LNCAP (cell line): Measurements from ENCODE around the gene PCDHGA11.

Experiments
- TF ChIP-seq, protein P1 (sequence below): fragments of 450-650 bp; IDR thresholded peaks from 2 replicates; pipeline ENCODE4 v1.5.1; 2017; ENCODE audit warnings: mild to moderate bottlenecking

The PCDHGA11 gene

DNA sequence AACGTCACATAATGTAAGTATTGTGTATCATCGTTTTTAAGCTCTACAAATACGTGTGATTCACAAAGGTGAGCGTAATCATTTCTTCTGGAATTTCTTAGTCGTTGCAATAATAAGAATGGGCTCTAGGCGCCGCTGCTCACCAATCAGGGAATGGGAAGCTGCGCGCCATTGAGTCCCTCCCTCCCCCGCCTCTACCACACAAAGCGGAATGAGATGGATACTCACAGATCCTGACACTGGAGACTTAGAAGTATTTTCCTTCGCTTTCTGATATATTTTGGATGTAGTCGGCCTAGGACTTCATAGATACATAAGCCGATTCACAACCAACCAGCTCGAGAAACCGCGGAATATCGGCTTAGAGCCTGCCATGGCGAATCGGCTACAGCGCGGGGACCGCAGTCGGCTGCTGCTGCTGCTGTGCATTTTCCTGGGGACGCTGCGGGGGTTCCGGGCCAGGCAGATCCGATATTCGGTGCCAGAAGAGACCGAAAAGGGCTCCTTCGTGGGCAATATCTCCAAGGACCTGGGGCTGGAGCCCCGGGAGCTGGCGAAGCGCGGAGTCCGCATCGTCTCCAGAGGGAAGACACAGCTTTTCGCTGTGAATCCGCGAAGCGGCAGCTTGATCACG is at the start of gene PCDHGA11:
PCDHGA11 (plus strand) TSS at position 197 of the 634 bp plus-strand sequence; CDS start at position 374, 177 bp downstream.
- TF ChIP-seq, protein P1, sequence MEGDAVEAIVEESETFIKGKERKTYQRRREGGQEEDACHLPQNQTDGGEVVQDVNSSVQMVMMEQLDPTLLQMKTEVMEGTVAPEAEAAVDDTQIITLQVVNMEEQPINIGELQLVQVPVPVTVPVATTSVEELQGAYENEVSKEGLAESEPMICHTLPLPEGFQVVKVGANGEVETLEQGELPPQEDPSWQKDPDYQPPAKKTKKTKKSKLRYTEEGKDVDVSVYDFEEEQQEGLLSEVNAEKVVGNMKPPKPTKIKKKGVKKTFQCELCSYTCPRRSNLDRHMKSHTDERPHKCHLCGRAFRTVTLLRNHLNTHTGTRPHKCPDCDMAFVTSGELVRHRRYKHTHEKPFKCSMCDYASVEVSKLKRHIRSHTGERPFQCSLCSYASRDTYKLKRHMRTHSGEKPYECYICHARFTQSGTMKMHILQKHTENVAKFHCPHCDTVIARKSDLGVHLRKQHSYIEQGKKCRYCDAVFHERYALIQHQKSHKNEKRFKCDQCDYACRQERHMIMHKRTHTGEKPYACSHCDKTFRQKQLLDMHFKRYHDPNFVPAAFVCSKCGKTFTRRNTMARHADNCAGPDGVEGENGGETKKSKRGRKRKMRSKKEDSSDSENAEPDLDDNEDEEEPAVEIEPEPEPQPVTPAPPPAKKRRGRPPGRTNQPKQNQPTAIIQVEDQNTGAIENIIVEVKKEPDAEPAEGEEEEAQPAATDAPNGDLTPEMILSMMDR, result peak; percentile 44

DNA sequence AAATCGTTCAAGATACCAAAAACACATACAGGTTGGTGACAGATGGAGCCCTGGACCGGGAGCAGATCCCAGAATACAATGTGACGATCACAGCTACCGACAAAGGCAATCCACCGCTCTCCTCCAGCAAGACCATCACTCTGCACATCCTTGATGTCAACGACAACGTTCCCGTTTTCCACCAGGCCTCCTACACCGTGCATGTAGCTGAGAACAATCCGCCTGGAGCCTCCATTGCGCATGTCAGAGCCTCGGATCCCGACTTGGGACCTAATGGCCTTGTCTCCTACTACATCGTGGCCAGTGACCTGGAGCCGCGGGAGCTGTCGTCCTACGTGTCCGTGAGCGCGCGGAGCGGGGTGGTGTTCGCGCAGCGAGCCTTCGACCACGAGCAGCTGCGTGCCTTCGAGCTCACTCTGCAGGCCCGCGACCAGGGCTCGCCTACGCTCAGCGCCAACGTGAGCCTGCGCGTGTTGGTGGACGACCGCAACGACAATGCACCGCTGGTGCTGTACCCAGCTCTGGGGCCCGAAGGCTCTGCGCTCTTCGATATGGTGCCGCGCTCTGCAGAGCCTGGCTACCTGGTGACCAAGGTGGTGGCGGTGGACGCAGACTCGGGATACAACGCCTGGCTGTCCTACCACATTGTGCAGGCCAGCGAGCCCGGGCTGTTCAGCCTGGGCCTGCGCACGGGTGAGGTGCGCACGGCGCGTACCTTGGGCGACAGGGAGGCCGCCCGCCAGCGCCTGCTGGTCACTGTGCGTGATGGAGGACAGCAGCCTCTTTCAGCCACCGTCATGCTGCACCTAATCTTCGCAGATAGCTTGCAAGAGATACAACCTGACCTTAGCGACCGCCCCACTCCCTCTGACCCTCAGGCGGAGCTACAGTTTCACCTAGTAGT is 49.0 kb upstream of the PCDHGA11 start:
- TF ChIP-seq, protein P1, result no peak

DNA sequence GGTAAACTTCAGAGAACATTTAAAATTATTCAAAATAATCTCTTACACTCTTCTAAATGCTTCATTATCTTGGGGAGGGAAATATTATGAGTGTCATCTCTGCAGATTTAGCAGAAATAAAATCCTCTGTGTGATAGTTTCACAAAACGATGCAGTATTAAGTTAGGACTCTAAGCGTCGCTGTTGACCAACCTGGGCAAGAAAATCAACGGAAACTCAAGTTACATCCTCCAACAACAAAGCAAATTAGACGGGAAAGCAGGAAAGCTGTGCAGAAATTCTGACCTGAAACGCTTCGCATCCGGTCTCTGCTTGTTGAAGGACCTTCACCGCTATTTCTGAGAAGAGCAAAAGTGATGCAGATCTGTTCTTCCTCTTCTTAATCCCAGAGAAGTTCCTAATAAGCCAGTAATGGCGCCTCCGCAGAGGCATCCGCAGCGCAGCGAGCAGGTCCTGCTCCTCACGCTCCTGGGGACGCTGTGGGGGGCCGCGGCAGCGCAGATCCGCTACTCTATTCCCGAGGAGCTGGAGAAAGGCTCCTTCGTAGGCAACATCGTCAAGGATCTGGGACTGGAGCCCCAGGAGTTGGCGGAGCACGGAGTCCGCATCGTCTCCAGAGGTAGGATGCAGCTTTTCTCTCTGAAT is 47.1 kb upstream of the PCDHGA11 start, which contains the start of gene PCDHGA6:
PCDHGA6 (plus strand) TSS at position 219 of the 645 bp plus-strand sequence; CDS start at position 412, 193 bp downstream.
- TF ChIP-seq, protein P1, result peak; percentile 27; the same call in 1 of the 2 replicates

DNA sequence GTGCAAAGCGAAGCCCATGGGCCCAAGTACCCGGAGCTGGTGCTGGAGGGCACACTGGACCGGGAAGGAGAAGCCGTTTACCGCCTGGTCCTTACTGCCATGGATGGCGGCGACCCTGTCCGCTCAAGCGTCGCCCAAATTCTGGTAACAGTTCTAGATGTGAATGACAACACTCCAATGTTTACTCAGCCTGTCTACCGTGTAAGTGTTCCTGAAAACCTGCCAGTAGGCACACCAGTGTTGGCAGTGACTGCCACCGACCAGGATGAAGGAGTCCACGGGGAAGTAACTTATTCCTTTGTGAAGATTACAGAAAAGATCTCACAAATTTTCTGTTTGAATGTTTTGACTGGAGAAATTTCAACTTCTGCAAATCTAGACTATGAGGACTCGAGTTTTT is 46.2 kb upstream of the PCDHGA11 start:
- TF ChIP-seq, protein P1, result no peak

DNA sequence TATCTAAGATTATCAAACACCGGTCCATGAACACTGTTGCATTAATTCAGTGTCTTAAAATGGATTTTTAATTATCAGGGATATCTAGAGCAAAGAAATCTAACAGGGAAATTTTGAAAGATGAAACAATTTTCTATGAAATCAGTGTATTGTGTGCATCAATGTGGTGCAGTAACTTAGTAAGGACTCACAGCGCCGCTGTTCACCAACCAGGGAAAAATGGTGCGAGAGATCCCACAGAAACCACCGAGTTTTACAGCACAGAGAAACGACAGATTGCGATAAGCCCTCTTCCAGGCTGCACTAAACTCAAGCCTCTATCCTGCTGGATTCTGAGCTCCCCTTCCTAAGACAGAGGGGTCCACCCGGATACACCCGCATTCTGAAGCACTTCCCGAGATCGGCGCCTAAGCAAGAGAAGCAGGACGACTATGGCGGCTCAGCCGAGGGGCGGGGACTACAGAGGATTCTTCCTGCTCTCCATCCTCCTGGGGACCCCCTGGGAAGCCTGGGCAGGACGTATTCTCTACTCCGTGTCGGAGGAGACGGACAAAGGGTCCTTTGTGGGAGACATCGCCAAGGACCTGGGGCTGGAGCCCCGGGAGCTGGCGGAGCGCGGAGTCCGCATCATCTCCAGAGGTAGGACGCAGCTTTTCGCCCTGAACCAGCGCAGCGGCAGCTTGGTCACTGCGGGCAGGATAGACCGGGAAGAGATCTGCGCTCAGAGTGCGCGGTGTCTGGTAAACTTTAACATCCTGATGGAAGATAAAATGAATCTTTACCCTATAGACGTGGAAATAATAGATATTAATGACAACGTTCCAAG is 38.2 kb upstream of the PCDHGA11 start, which contains the start of gene PCDHGA7:
PCDHGA7 (plus strand) TSS at position 274 of the 826 bp plus-strand sequence; CDS start at position 432, 158 bp downstream.
- TF ChIP-seq, protein P1, result peak; percentile 46

DNA sequence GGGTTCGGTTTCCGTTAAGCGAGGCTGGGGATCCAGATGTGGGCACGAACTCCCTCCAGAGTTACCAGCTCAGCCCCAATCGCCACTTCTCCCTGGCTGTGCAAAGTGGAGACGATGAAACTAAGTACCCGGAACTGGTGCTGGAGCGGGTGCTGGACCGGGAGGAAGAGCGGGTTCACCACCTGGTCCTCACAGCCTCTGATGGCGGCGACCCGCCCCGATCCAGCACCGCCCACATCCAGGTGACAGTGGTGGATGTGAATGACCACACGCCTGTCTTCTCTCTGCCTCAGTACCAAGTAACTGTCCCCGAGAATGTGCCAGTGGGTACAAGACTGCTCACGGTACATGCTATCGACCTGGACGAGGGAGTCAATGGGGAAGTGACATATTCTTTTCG is 37.5 kb upstream of the PCDHGA11 start:
- TF ChIP-seq, protein P1, result no peak
